Esophagus squamous epithelium (tissue), 5 donors: Measurements from ENCODE around the gene STK32C. TPM values are rescaled to one million over a fixed set of nuclear protein-coding genes. Genes with fewer than 3 reads are reported as not detected.

ENCODE experiments used
- DNase-seq: peaks from one replicate; lab custom pipeline; 2025; lab: John Stamatoyannopoulos, UW
- H3K27ac ChIP-seq, 4 donors: fragments of 200-600 bp; sonication (generic); one replicate each; pipeline ENCODE4 v1.5.1; 2016 to 2019; ENCODE audit warnings: mild to moderate bottlenecking in 1 of 4
- H3K27me3 ChIP-seq, 4 donors: fragments of 200-600 bp; sonication (generic); 1 replicate in 3 of 4; 2 replicates in 1 of 4; pipeline versions ENCODE4 v1.5.1 to v1.6.0; 2017 to 2021; ENCODE audit warnings: antibody characterized with exemption in 1 of 4
- H3K36me3 ChIP-seq, 3 donors: fragments of 200-600 bp; sonication (generic); one replicate each; pipeline ENCODE4 v1.5.1; 2016 to 2019
- H3K4me1 ChIP-seq, 3 donors: fragments of 200-600 bp; sonication (generic); one replicate each; pipeline ENCODE4 v1.5.1; 2017 to 2019
- H3K4me3 ChIP-seq, 4 donors: fragments of 200-600 bp; sonication (generic); 1 replicate in 3 of 4; 2 replicates in 1 of 4; pipeline ENCODE4 v1.5.1; 2016 to 2019; ENCODE audit warnings: mild to moderate bottlenecking in 2 of 4, moderate library complexity in 1 of 4
- H3K9me3 ChIP-seq, 3 donors: fragments of 200-600 bp; sonication (generic); one replicate each; pipeline ENCODE4 v1.5.1; 2016 to 2019
- CTCF ChIP-seq, 6 experiments: fragments of 450-650 bp in 4 of 6; fragments of 200-600 bp in 2 of 6; sonication (generic) in 2 of 6; IDR thresholded peaks; one replicate each; pipeline ENCODE4 v1.5.1; 2016 to 2019; ENCODE audit warnings: antibody characterized with exemption in 6 of 6, mild to moderate bottlenecking in 4 of 6, moderate library complexity in 4 of 6
- POLR2A ChIP-seq, 4 donors: fragments of 450-650 bp; IDR thresholded peaks; one replicate each; pipeline ENCODE4 v1.6.1; 2017; ENCODE audit warnings: antibody characterized with exemption in 4 of 4, mild to moderate bottlenecking in 4 of 4, moderate library complexity in 3 of 4
- WGBS, 2 donors: methylation state at CpG; one replicate each; pipeline ENCODE4 v1.1.5; 2018; 5-methylcytosine and 5-hydroxymethylcytosine counted together
- intact Hi-C: fragments of 100-400 bp; cut with DNase I; formaldehyde crosslinking; loops from one replicate; pipeline ENCODE4 v1.15.0; 2022
- total RNA-seq, 4 donors: library from RNA; depleted of rRNA; stranded (reverse); fragments of >200 nt; gene quantifications; one replicate each; pipeline ENCODE4 v1.1.0, GENCODE V29; 2016
- donor health status: DM: yes; HTN: yes; CAD: no.

STK32C gene
- total RNA-seq, 4 donors from 2014 or later = 2.3 to 5.5 (median 2.6) TPM

- DNase-seq = no peak
- intact Hi-C loops = no loop called here
- Histone ChIP-seq H3K36me3 (no peaks in the 10 kb centered on the region), H3K4me1 (peaks cover 8 to 26% (median 16%) of the 10 kb centered on the region in 3 donors), H3K4me3 (peak overlapping the region; percentile 68 to 95 (median 90)), H3K27ac (peak overlapping the region; percentile 53 to 91 (median 84)), H3K27me3 (peaks cover 0 to 45% (median 0%) of the 10 kb centered on the region in 4 donors), H3K9me3 (no peaks in the 10 kb centered on the region)
- 58% methylated on average over 10 to 15 of the region's 61 CpGs for WGBS, 2 donors
- TF ChIP-seq POLR2A (IDR thresholded peaks at IDR 0.05) (no peak), CTCF (IDR thresholded peaks at IDR 0.05) (no peak)
Observed at GRCh38 chr10:132308587-132309470, 1.1 kb upstream of the STK32C start.

- intact Hi-C loops = no loop called here
- WGBS, 2 donors = 6 to 26% methylated on average over 4 to 38 of the region's 98 CpGs
- no peak for DNase-seq
- Histone ChIP-seq H3K4me3 (peak overlapping the region; percentile 68 to 95 (median 90)), H3K4me1 (peaks cover 8 to 26% (median 16%) of the 10 kb centered on the region in 3 donors), H3K27ac (peak overlapping the region in 3 of 4 donors; percentile 5 to 91 (median 90)), H3K27me3 (peaks cover 0 to 45% (median 0%) of the 10 kb centered on the region in 4 donors), H3K36me3 (no peaks in the 10 kb centered on the region), H3K9me3 (no peaks in the 10 kb centered on the region)
- TF ChIP-seq POLR2A (IDR thresholded peaks at IDR 0.05) (no peak), CTCF (IDR thresholded peaks at IDR 0.05) (no peak)
Observed at GRCh38 chr10:132306864-132307751, 642 bp downstream of the STK32C start.

- Histone ChIP-seq H3K9me3 (no peaks in the 10 kb centered on the region), H3K36me3 (no peaks in the 10 kb centered on the region), H3K4me1 (peaks cover 8 to 26% (median 16%) of the 10 kb centered on the region in 3 donors), H3K27ac (no peak overlapping the region), H3K27me3 (peaks cover 0 to 45% (median 0%) of the 10 kb centered on the region in 4 donors), H3K4me3 (no peak overlapping the region)
- no peak for TF ChIP-seq CTCF (IDR thresholded peaks at IDR 0.05)
- TF ChIP-seq POLR2A (IDR thresholded peaks at IDR 0.05) = no peak
- intact Hi-C loops = no loop called here
- no peak for DNase-seq
- 92 to 93% methylated on average over 14 to 15 of the region's 16 CpGs for WGBS, 2 donors
Observed at GRCh38 chr10:132306343-132306685, 1.4 kb downstream of the STK32C start.

- no peak for TF ChIP-seq CTCF (IDR thresholded peaks at IDR 0.05)
- no peak for TF ChIP-seq POLR2A (IDR thresholded peaks at IDR 0.05)
- H3K27ac ChIP-seq = no peak overlapping the region
- intact Hi-C loops = no loop called here
- no peaks in the 10 kb centered on the region for H3K9me3 ChIP-seq
- no peak overlapping the region for H3K4me3 ChIP-seq
- peaks cover 8 to 26% (median 16%) of the 10 kb centered on the region in 3 donors for H3K4me1 ChIP-seq
- 93 to 99% methylated on average over 9 of the region's 22 CpGs for WGBS, 2 donors
- H3K27me3 ChIP-seq = peaks cover 0 to 45% (median 0%) of the 10 kb centered on the region in 4 donors
- no peaks in the 10 kb centered on the region for H3K36me3 ChIP-seq
- DNase-seq = no peak
Observed at GRCh38 chr10:132305654-132306342, 2.0 kb downstream of the STK32C start.
